Suppressor macrophage treated with lipopolysaccharide for 1 hour (primary cell): ENCODE results near the gene PPM1H.

Experiments
- DNase-seq, 3 donors: peaks; one replicate each; pipeline ENCODE4 v3.0.0-alpha.2; 2020 to 2022

The PPM1H gene

GRCh38 chr12:62833634-62834033 lies 101.3 kb downstream of the PPM1H start:
- DNase-seq, result no peak

DNA sequence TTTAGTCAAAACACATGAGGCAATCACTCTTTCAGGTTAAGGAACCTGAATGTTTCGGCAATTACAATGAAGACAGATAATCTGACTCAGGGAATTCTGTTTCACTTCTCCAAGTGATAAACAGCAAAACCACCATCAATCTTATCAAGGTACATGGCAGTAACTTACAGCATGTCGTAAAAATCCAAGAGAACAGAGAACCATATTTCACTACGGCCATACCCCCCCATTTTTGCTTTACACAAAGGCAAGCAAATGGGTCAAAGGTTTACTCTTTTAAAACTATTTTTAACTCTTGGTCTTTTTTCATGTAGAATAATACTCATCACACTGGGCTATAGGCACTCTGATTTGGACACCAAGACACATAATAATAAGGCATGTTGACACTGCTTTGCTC lies 102.4 kb downstream of the PPM1H start:
- no peak for DNase-seq

DNA sequence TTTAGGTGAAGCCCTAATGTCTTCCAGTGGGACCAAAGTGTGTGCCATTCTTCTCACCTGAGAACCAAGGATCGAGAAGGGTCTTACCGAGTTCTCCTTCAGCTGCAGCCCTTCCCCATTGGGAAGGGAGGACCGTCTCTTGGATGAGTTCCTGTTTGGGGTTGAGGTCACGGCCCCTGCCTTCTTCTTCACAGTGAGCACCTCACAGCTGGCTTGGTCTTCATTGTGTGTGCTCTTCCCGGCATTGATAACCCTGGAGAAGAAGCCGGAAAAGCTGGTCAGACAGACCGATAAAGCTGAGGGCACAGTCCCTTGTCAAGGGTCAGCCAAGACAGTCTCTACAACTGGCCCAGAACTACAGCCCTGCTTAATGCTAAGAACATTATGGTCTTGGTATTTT lies 102.9 kb downstream of the PPM1H start:
- no peak for DNase-seq

DNA sequence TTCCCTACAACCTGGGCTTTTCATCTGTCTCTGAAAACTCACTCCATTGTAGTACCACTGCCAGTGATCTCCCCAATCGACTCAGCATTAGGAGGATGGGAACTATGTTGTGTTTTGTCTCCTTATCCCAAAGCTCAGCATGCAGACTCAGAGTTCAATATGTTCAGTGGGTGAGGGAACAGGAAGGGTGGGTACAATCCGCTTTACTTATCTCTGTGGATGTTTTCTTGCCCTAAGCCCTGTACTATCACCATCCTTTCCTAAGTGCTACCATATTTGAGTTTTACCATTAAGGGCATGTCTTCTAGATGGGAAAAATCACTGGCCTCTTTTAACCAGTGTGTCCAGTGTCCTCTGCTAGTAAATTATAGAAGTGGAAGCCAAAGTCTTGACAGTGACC lies 107.1 kb downstream of the PPM1H start:
- no peak for DNase-seq

- DNase-seq, result no peak
Measured at GRCh38 chr12:62827042-62827441, 107.9 kb downstream of the PPM1H start.

DNA sequence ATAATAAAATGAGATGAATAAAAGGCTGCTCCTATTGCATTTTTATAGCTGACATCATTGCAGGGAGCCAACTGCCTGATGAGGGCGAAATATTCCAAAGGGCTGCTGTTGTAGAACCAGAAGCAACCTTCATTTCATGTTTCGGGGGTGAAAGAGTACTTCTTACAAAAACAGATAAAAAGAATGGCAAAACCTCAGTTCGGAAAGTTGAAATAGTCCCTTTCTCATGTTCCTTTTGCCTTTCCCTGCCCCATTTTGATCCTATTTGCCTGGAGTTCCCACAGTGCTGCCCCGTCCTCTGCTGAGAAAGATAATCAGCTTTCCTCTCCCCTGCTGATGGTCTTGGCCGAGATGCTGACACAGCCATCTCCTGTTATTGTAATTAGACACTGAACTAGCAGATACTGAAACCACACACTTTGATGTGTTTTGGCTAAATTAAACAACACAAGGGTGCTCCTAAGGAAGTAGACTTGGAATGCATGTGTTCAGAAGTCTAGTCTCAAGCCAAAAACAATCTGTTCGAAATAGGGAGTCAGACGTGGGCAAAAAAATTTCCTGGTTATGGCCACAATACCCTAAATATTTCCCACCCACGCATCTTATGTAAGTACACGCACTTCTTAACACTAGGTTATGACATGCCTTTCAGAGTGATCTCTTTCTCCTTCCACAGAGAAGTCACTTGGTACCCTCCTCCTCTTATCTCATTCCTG lies 117.2 kb downstream of the PPM1H start:
- peak; percentile 76 to 82 (median 80) for DNase-seq

DNA sequence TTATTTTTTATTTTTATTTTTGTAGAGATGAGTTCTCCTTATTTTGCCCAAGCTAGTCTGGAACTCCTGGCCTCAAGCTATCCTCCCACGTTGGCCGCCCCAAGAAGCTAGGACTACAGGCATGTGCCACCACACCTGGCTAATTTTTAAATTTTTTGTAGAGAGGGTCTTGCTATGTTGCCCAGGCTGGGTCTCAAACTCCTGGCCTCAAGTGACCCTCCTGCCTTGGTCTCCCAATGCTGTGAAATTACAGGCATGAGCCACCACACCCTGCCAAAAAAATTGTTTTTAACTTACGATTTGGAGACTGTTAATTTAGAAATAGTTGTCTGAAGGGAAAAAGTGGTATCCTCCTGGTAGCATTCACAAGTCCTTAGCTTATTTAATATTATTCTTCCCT lies 120.7 kb downstream of the PPM1H start:
- DNase-seq, result no peak

- DNase-seq, result peak; percentile 74 to 85 (median 79)
Measured at GRCh38 chr12:62813031-62813829, 121.7 kb downstream of the PPM1H start.

DNA sequence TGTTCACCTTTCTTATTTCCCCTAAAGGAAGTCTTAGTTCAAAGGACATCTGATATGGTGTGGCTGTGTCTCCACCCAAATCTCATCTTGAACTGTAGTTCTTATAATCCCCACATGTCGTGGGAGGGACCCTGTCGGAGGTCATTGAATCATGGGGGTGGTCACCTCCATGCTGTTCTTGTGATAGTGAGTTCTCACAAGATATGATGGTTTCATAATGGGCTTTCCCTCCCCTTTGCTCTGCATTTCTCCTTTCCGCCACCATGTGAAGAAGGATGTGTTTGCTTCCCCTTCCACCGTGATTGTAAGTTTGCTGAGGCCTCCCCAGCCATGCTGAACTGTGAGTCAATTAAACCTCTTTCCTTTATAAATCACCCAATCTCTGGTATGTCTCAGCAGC lies 123.5 kb downstream of the PPM1H start:
- DNase-seq, result peak; percentile 41 to 48 (median 48)

- DNase-seq, result no peak
Measured at GRCh38 chr12:62808166-62808879, 126.6 kb downstream of the PPM1H start.

GRCh38 chr12:62806893-62807292 lies 128.1 kb downstream of the PPM1H start:
- DNase-seq, result no peak

GRCh38 chr12:62806244-62806836 lies 128.6 kb downstream of the PPM1H start:
- DNase-seq, result no peak

- DNase-seq, result no peak
Measured at GRCh38 chr12:62805517-62805916, 129.4 kb downstream of the PPM1H start.

GRCh38 chr12:62803756-62804155 lies 131.2 kb downstream of the PPM1H start:
- no peak for DNase-seq

DNA sequence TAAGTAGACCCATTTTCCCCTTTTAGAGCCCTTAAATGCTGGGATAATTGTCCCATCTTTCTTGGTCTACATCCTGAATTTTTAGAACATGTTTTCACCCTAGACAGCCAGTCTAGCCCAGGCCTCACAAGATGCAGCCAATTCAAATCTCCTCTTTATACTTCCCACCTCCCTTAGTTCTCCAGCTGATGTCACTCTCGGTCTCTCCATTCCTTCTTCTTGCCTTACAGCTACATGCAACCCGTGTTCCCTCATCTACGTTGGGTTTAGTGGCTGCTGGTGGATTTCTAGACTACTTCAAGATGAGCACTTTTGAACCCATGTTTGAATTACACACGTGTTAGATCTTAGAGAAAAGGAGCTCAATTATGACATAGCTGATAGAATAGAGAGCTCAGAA lies 132.0 kb downstream of the PPM1H start:
- DNase-seq, result no peak

DNA sequence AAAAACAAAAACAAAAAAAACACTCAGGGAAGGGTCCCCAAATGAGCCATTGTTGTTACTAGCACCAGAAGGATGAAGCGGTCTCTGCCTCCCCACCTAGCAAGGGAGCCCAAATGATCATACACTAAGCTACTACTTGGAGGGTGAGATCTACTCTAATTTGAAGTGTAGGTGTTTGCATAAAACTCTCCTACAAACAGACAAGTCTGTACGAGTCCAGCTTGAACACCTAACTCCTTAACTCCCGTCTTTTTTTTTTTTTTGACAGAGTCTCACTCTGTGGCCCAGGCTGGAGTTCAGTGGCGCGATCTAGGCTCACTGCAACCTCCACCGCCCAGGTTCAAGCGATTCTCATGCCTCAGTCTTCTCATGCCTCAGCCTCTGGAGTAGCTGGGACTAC lies 132.6 kb downstream of the PPM1H start:
- no peak for DNase-seq

DNA sequence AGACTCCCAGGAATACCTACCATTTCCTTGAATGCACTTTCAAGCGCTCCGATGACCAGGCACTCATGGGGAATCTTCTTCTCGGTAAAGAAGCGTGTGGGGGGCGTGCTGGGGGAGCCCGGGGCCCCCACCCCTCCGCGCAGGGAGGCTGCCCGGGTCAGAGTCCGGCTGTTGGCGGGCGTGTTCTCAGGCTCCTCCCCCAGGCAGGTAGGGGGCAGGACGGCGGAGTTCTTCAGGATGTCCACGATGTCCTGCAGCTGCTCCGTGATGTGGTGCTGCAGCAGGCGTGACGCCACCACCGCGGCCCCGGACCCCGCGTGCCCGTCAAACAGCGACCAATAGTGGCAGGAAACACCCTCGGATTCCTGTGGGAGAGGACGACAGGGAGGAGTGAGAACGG lies 133.2 kb downstream of the PPM1H start:
- no peak for DNase-seq

DNA sequence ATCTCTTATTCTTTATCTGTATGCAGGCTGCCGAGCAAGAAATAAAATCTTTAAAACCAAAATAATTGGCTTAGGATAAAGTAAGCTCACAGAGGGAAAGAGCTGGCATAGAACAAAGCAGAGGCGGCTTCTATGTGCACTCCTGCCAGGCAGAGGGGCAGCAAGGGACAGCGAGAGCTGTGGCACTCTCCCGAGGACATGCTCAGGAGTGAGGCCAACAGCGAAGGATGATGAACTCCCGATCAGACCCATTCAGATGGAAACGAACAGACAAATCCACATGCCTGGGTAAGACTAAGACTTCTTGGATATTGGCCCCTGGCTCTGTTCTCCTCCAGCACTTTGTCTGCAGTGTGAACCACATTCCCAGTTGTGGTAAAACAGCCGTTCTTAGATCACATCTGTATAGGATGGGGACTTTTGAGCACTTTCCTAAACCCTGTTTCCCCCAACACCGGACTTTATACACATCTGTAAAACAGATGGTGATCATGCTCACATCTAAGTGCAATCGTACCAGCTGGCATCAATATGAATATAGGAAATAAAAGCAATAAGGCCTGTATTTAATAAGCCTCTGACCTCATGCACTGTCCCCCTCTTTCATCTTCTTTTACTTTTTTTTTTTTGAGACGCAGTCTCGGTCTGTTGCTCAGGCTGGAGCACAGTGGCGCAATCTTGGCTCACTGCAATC lies 134.1 kb downstream of the PPM1H start:
- DNase-seq, result no peak

GRCh38 chr12:62799766-62800406 lies 135.1 kb downstream of the PPM1H start:
- no peak for DNase-seq

- peak; percentile 71 to 74 (median 73) for DNase-seq
Measured at GRCh38 chr12:62799126-62799736, 135.7 kb downstream of the PPM1H start.

DNA sequence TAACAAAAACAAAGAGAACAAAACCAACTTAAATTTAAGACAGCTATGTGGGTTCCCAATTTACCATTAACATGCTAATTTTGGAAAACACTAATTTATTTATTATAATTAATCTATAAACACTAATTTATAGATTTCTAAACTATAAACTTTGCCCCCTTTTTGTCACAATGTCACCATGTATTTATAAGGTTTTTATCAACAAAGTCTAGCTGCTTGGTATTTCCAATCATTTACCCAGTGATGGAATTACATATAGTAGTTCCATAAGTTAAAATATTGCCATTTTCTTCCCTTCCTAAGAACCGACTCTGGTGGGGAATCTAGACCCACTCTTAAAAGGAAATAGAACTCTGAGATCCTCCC lies 140.7 kb downstream of the PPM1H start:
- no peak for DNase-seq
